GM12892 (cell line): Measurements from ENCODE around the gene NFAT5.
"Not testable (repeated sequence)": the region's sequence is repeated elsewhere in the genome, so short reads cannot be mapped to it uniquely, and the experiment has no call there.

Source experiments
- DNase-seq: peaks from one replicate; pipeline ENCODE4 v3.0.0; 2011; ENCODE audit not compliant: insufficient read length
- FAIRE-seq: peaks from 2 replicates; lab custom pipeline; 2011; peaks lifted over from hg19 to GRCh38; lab: Jason Lieb, UNC
- POLR2A ChIP-seq: IDR thresholded peaks from 2 replicates; pipeline ENCODE4 v1.6.1; 2011; ENCODE audit warnings: low read depth, low read length, control low read depth
- POLR2AphosphoS5 ChIP-seq: IDR thresholded peaks from 2 replicates; pipeline ENCODE4 v1.6.1; 2011; ENCODE audit warnings: low read depth, low read length, control low read depth
- TAF1 ChIP-seq: IDR thresholded peaks from 2 replicates; pipeline ENCODE4 v1.6.1; 2011; ENCODE audit warnings: low read depth, mild to moderate bottlenecking, control low read depth, low read length, borderline replicate concordance

NFAT5 gene

DNA sequence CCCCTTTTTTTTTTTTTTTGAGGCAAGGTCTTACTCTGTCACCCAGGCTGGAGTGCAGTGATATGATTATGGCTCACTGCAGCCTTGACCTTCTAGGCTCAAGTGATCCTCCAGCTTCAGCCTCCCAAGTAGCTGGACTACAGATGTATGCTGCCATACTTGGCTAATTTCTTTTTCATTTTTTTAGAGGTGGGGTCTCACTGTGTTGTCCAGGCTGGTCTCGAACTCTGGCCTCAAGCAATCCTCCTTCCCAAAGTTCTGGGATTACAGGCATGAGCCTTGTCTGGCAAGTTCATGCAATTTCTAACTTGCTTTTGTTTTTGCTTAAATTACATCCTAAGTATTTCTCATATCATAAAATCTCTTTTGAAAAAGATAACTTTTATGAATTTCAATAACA, 33.8 kb upstream of the NFAT5 start:
- FAIRE-seq = no peak
- DNase-seq = no peak
- TF ChIP-seq POLR2A = no peak

DNA sequence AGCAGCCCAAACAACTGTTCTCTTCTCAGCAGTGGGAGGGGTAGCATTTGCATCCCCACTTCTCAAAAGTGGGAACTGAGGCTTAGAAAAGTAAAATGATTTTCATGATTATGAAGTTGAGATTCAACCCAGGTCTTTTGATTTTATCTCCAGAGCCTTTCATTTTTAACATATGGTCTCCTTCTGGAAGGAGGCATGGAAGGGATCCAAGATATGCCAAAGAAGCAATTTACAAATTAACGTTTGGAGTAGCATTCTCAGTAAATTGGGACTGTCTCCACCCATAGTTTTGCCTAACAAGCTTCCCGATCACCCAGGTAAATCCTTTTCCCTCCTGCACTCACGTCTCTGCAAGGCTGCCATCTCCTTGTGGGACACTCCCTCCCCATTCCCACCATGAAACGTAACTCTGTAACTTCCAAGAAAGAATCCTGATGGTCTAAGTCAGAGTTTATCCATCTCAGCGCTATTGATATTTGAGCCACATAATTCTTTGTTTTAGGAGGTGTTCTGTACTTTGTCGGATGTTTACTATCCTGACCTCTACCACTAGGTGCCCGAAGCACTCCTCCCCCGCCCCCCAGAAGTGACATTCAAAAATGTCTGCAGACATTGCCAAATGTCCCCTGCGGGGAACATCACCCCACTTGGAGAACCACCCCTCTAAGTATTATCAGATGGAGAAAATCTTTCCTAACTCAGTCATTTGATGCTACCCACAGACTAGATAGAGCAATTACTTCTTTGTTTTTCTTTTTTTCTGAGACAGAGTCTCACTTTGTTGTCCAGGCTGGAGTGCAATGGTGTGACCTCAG, 32.9 kb upstream of the NFAT5 start:
- FAIRE-seq = no peak
- no peak for TF ChIP-seq POLR2A
- DNase-seq = no peak

DNA sequence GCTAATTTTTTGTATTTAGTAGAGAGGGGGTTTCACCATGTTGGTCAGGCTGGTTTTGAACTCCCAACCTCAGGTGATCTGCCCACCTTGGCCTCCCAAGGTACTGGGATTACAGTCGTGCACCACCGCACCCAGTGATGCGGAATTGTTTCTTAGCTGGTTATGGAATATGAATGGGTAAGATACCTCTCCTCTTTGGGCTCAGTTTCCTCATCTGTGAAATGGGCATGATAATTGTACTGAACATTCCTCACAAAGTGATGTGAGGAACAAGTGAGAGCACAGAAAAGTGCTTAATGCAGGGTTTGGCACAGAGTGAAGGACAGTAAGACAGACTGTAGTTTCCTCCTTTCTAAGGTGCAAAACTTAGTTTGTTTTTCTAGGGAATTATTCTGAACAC, 31.0 kb upstream of the NFAT5 start:
- FAIRE-seq (no peak), DNase-seq (no peak)

DNA sequence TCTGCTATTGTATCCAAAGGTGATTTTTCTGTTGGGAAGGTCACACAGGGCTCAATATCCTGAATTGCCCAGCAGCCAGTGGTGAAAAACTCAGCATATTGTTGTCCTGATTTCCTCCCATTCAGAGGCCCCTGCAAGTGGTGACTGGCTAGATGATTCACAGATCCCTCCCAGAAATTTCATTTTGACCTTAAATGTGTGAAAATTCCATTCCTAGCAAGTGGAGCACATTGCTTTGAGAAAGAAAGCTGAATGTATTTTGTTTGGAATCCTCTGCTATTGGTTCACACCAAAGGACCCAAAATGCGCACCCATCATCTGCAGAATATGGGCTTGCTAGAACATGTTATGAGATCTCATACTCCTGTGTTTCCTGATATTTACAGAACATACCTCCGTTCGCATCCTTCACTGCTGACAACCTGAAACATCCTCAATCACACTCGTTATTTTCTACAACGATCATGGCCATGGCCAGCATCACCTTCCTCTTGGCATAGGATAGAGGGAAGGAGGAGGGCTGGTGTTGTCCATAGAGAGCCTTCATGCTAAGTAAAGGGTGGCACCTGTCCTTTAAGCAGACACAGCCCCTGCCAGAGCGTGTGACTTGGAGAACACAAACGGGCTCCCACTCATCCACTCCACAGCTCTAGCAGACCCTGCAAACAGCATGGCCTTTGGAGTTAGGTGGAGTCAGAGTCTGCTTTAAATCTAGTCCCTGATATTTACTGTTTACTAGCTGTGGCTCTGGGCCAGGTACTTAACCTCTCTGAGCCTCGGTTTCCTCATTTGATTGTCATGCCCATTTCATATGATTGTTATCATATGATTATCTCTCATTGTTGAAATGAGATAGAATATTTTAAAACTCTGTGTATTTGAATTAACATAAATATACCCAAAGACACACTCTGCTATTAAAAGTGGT, 30.4 kb upstream of the NFAT5 start:
- FAIRE-seq (no peak), DNase-seq (no peak)
- TF ChIP-seq POLR2A (no peak), TAF1 (no peak), POLR2AphosphoS5 (no peak)

More for the DNA sequence above, 31.0 kb upstream of the NFAT5 start:
- TF ChIP-seq POLR2A (no peak), TAF1 (no peak), POLR2AphosphoS5 (no peak)

DNA sequence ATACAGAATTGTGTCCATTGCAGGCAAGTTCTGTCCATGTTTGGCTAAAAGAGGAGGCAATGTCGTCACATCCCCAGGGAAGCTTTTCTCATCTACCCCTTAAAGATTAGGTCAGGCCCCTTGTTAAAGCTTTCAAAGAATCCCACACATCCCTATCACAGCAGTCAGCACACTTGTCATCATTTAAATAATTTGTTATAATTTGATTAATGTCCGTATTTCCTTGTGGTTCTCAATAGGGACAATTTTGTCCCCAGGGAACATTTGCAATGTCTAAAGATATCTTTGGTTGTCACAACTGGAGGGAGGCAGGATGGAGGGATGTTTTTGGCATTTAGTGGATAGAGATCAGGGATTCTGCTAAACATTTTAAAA, 28.1 kb upstream of the NFAT5 start:
- no peak for DNase-seq
- no peak for FAIRE-seq
- TF ChIP-seq POLR2AphosphoS5 (no peak), TAF1 (no peak), POLR2A (no peak)

DNA sequence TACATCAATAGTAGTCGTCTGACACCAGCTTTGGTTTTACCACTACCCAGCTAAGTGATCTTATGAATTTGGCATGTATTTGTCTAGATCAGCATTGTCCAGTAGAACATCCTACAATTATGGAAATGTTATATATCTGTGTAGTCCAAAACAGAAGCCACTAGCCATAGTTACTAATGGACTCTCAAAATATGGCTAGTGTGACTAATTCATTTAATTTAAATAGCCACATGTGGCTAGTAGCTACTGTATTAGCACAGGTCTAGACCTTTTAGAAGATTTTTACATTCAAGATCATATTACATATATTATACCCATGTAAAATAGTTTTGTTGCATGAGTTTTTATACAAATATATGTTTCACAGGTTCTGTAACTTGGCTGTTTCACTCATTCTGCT, 27.0 kb upstream of the NFAT5 start:
- DNase-seq = no peak
- no peak for TF ChIP-seq TAF1
- no peak for TF ChIP-seq POLR2A
- TF ChIP-seq POLR2AphosphoS5 = no peak
- no peak for FAIRE-seq

DNA sequence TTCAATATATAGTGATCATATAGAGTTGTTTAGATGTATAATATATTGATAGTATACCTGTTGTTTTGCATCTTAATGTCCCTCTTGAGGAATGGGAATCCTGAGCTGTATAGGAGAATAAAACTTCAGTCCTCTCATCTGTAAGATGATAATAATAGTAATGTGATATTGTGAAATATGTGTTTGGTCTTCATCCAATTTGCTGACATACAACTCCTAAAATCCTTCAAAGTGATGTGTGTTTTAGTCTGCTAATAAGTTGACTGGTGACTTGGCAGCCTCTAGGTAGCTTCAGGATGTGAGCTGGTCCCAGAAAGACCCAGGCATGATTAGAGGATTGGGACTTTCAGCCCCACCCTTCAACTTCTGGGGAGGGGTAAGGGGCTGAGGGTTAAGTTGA, 22.8 kb upstream of the NFAT5 start:
- no peak for TF ChIP-seq POLR2A
- TF ChIP-seq TAF1 = no peak
- no peak for TF ChIP-seq POLR2AphosphoS5
- DNase-seq = no peak
- no peak for FAIRE-seq

DNA sequence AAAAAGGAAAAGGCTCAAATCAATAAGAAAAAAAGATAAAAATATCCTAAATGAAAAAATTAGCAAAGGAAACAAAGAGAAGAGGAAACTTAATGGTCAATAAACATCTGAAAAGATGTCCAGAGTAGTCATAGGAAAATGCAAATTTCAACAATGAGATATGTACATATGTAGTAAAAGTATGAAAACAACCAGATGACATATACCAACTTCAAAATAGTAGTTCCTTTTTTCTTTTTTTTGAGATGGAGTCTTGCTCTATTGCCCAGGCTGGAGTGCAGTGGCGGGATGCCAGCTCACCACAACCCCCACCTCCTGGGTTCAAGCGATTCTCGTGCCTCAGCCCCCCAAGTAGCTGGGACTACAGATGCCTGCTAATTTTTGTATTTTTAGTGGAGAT, 21.7 kb upstream of the NFAT5 start:
- DNase-seq (no peak), FAIRE-seq (no peak)
- TF ChIP-seq TAF1 (no peak), POLR2AphosphoS5 (no peak), POLR2A (no peak)

DNA sequence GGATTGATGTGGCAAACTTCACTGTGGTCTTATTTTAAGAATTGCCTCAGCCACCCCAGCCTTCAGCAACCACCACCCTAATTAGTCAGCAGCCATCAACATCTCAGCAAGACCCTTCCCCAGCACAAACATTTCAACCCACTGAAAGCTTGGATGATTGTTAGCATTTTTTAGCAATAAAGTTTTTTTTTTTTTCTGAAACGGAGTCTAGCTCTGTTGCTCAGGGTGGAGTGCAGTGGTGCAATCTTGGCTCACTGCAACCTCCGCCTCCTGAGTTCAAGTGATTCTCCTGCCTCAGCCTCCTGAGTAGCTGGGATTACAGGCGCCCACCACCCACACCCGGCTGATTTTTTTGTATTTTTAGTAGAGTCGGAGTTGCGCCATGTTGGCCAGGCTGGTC, 19.1 kb upstream of the NFAT5 start:
- not testable (repeated sequence) for FAIRE-seq, DNase-seq

DNA sequence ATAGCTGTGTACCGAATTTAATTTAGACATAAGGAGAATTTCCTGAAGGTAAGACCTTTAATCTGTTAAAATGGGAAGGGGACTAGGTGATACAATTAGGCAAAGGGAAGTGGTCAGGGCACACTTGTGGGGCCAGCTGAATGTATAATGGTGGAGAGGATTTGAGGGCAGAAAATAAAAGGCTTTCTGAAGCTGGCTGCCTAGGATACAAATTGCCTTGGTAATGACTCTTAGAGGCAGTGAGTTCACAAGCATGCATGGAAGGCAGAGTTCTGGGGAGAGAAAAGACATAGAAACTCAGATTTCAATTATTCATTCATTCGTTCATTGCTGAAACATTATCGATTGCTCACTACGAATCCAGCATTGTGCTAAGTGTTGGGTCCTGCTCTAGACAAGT, 12.4 kb upstream of the NFAT5 start:
- FAIRE-seq (no peak), DNase-seq (no peak)
- TF ChIP-seq POLR2A (no peak), POLR2AphosphoS5 (no peak), TAF1 (no peak)

DNA sequence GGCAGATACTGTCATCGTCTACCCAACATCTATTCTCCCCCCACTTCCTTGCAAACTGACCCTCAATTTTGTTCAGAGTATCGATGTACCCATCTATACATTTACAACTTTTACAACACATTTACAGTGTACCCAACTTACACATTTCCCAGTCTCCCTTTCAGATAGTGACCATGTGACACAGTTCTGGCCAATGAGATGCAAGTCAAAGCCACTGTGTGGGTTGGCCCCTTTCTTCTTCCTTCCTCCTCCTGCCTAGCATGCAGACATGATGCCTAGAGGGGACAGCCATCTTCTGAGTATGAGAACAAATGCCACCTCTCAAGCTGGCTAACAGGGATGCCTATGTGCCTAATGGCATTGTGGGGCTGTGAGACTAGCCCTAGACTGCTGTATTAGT, 11.3 kb upstream of the NFAT5 start:
- TF ChIP-seq POLR2A = no peak
- TF ChIP-seq TAF1 = no peak
- no peak for TF ChIP-seq POLR2AphosphoS5

DNA sequence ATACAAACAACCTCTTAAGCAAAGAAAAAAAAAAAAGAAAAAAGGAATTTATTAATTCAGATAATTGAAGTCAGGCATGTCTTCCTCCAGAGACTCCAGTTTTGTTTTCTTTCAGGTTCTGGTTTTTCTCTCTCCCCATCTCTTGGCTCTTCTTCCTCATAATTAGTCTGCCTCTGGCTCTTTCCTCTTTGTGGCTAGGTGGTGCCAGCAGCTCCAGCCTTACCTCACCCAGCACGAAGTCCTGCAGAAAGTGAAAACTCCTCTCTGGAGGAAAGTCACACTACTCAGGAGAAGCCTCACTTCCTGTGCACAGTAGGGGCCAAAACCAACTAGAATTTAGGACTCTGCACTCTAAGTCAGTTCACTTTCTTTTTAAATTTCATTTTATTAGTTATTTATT, 10.3 kb upstream of the NFAT5 start:
- DNase-seq = no peak
- no peak for FAIRE-seq
- TF ChIP-seq POLR2A = no peak
- TF ChIP-seq TAF1 = no peak

More for the DNA sequence above, 11.3 kb upstream of the NFAT5 start:
- no peak for FAIRE-seq
- DNase-seq = no peak
